Measurements from ENCODE around the gene AGPS.

- TF ChIP-seq CTCF (conservative IDR thresholded peaks at IDR 0.05; ENCODE audit: low read length) (no peak), EZH2phosphoT487 (IDR thresholded peaks at IDR 0.05; ENCODE audit: borderline replicate concordance, low read depth, low read length) (no peak)
Measured at GRCh38 chr2:177588671-177589070, 196.1 kb downstream of the AGPS start.
